HG03039 (cell line): ENCODE measurements around the gene CDK5RAP2.
"Not testable (repeated sequence)": the region's sequence is repeated elsewhere in the genome, so short reads cannot be mapped to it uniquely, and the experiment has no call there.

Experiments used
- ATAC-seq: cut with Tn5 transposase; IDR thresholded peaks from one replicate; pipeline ENCODE4 v1.9.1; 2021; ENCODE audit warnings: mild to moderate bottlenecking, moderate library complexity; ENCODE audit not compliant: unreplicated experiment

CDK5RAP2 gene

DNA sequence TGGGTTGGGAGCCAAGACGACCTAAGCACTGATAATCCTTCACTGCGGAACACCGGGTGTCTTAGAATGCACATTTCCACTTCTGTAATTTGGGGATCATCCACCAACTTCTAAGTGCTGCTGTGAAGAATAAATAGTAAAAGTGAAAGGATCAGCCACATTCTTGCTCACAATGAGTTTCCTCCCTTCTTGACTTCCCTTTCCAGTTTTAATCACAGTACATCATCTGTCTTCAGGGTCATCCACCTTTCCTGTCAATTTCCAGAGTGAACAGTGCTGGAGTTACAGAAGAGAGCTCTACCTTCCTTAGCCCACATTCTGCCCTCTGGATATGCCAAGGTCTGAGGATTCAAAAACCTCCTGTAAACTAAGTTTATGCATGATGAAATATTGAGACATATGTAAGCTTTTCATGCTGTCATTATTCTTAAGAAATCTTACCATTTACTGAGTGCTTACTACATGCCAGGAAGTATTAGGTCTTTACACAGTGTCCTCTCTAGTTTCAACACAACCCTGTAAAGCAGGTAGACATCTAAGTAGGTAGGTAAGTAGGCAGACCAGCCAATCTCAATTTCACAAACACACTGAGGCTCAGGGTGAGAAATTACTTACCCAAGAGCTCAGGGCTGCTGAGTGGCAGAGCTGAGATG is 105.2 kb downstream of the CDK5RAP2 start:
- ATAC-seq: no peak

DNA sequence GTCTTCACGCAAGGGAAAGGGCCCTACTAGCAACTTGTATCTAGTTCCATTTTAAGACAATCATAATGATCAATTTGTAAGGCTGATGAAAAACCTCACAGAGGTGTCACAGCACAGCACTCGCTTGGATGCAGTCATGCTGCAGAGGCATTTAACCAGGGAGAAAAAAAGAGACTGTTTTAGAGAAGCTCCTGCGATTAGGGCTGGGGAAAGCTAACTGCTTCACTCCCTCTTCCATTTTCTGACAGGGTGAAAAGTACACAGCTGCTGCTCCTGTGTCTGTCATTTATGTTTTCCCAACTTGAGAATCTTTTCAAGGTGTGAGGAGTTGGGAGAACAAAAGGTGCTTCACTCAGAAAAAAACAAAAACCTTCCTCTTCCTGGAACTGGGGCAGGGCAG is 106.4 kb downstream of the CDK5RAP2 start:
- ATAC-seq: no peak

DNA sequence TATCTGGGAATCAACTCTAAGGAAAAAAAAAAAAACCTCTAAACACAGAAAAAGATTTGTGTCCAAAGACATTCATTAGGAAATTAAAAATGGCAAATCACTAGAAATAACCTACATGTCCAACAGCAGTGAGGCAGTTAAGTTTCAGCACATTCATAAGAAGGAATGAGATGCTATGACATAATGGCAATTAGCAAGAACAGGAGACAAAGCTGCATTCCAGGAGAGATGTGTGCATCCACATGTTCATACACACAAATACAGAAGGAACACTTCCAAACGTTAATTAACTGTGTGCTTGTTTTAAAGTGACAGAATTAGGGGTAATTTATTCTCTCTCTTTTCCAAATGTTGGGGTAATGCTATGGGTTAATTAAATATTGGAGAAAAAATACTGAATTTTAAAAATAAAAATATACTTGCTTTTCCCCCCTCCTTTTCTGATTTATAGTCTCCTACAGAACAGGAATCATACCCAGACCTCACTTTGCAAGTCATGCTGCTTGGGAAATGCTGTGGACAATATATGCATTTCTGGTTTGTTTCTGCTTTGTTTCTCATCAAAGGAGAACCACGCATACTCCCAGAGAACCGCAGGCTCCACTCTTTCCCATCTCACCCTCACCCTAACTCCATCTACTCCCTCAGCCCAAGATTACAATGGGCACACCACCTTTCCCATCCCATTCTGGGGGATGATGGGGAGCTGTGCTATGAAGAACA is 114.1 kb downstream of the CDK5RAP2 start:
- ATAC-seq: no peak

DNA sequence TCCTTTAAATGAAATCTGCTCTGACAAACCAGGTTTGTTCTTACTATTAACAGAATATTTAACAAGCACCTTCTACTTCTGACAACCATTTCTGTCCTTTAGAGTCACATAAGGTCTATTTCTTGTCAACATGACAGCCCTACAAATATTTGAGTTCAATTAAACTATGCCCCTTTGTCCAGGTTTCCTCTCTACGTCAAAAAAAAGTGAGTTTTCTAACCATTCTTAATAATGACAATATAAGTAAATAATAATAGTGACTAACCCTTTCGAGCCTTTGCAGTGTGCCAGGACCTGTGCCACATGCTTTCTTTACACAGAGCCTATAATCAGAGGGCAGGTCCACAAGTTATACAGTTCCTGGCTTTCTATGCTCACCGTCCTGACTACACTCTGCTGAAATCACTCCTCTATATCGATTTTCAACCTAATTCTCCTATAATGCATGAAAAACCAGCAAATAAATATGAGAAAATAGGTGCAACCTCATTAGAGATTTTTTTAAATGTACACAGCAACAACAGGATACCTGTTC is 115.0 kb downstream of the CDK5RAP2 start:
- no peak for ATAC-seq

DNA sequence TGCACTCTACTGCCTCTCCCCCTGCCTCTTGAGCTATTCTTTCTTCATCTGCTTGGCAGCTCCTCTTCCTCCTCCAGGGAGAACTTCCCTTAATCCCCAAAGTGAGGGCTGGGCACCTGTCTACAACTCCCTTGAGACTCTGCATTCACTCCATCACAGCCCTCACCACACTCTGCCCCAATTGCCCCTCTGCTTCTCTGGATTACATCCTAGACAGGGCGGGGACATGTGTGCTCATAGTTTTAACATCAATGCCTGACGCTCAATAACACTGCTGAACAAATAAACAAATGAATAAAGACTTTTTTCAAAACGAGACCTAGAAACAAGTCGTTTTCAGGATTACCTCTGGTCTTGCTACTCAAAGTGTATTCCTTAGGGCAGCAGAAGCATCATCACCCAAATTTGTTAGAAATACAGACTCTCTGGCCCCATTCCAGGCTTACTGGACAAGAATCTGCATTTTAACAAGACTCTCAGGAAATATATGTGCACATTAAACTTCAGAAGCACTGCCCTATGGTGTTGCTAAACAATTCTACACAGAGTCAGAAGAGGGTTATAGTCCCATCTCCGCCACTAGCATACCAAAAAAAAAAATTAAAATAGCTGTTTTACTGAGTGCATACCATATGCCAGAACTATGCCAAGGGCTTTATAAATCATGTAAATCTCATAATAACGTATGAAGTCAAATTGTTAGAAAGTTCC is 115.6 kb downstream of the CDK5RAP2 start:
- ATAC-seq: no peak

DNA sequence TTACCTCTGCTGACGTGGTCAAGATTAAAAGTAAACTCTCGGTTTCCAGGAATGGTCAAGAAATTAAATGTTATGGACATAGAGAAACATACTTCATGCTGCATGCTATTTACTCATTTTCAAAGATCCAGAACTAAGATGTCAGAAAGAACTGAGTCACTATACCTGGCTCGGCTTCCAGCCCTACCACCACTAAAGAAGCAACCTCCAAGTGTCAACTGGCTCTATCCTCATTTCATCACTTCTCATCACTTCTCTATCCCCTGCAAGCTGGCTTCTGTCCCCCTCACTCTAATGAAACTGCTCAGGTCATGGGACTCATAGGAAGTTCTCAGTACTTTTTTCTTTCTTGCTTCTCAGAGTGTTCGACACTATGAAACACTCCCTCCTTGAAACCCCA is 116.2 kb downstream of the CDK5RAP2 start:
- no peak for ATAC-seq

DNA sequence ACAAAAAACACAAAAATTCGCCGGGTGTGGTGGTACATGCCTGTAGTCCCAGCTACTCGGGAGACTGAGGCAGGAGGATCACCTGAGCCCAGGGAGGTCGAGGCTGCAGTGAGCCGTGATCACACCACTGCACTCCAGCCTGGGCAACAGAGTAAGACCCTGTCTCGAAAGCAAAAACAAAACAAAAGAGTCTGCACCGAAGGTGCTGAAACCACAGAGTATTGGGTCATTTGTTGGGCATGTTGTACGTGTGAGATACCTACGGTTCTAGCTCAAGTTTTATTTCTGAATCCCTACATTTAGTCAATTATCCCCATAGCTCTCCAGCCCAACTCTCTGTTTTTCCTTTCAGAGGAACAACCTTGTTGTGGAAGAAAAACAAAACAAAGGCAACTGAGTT is 118.3 kb downstream of the CDK5RAP2 start:
- not testable (repeated sequence) for ATAC-seq

DNA sequence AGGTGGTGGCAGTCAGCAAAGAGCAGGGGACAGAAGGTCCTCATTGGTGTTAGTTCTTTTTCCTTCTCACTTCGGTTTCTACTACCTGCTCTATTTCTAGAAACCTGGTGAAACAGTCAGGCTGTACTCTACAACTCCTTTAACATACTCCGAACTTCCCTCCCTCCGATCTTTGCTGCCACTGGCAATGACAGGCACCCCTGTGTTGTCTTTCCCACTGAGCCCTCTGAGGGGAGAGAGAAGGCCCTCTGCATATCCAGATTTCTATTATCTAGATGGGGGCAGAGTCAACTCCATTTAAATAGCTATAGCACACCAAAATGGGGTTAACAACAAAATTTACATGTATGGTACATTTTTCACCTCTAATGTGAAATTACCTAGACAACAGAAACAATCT is 123.7 kb downstream of the CDK5RAP2 start:
- no peak for ATAC-seq

DNA sequence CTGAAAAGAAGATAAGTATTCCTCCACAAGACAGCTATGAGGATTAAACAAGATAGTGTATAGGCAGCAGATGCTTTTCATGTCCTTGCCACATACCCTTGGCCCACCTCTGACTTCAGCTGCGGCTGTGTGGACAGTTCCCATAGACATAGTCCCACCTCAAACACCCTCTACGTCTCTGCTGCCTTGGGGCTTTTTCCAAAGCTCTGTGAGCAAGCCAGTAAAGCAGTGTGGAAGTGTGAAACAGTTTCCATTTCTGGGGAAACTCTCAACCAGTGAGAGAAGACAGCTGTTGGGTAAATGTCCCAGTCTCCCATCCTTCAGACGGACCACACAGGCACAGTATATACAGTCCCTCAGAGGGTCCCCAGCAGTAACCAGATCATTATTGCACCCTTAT is 125.5 kb downstream of the CDK5RAP2 start:
- no peak for ATAC-seq

DNA sequence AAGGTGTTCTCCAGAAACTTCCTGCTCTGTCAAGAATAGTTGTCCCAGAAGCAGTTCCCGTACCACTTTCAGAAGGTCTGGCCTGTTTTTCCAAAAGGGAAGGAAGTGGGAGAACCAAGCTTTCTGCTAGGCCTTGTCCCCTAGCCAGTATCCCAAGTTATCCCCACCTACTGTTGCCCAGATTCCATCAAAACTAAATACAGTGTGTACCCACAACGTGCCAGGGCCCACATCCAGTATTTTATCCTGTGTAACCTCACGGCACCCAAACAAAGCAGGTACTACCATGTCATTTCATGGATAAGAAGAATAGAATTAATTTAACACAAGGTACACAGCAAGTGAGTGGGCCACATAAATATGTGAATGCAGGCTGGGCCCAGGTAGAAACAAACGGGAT is 126.2 kb downstream of the CDK5RAP2 start:
- ATAC-seq: no peak

DNA sequence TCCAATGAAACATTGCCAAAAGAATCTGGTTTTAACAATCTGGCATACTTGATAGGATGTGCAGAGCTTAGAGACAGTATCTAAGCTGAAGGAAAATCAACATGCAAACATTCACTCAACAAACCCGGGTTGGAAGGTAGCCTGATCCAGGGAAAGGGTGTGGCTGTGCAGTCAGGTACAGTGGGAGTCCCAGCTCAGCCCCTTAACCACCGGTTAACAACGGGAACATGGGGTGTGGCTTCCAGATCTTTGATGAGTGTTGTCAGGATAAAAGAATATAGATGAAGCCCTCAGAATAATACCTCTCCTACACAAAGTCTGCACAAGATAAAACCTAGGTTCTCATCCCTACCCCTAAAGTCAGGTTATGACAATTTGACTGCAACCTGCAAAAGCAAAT is 127.3 kb downstream of the CDK5RAP2 start:
- ATAC-seq: no peak

DNA sequence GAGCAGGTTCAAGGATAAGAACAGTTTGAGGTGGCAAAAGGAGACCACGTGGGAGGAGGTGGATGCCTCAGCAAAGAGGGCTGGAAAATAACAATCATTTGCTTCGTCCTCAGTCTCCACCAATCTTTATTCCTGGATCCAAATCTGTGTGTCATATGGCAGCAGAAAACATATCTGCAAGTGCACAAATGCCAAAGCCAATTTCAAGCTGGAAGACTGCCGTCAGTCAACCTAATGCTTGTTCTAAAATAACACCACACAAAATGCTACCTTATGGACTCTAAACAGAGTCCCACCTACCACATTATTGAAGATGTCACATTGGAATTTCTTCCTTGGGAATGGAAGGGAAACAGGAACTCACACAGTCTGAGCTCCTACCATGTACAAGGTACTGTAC is 129.1 kb downstream of the CDK5RAP2 start:
- no peak for ATAC-seq

DNA sequence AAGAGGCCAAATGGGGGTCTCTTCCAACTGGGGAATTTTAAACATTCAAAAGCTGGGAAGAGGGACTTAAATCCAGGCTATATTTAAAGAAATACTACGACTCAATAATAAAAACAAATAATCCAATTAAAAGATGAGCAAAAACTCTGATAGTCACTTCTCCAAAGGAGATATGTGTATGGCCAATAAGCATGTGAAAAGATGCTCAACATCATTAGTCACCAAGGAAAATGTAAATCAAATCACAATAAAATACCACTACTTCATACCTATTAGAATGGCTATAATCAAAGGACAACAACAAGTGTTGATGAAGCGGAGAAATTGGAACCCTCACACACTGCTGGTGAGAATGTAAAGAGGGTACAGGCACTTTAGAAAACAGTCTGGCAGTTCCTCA is 130.4 kb downstream of the CDK5RAP2 start:
- ATAC-seq: no peak

DNA sequence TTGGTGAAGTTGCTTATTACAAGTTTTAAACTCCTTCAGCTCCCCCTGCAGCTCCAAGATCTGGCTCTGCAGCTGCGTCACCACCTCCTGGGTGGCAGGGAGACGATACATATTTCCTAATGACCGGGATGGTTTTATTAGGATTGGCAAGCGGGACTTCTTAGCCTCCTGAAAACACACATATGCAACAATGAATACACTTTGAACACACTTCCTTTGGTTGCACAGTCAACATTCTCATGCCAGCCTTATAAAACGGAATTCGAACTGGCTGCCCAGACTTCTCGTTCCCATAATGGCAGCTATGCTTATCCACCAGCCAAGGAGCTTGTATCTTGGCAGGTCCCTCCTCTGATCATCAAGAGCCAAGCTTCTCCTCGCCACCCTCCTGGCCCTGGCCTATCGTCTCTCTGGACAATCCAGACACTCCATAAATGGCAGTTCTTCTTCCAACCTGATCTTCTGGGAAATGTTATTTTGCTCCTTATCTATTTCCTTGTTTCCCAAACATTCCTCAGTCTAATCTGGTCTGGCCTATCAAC is 131.9 kb downstream of the CDK5RAP2 start:
- no peak for ATAC-seq

DNA sequence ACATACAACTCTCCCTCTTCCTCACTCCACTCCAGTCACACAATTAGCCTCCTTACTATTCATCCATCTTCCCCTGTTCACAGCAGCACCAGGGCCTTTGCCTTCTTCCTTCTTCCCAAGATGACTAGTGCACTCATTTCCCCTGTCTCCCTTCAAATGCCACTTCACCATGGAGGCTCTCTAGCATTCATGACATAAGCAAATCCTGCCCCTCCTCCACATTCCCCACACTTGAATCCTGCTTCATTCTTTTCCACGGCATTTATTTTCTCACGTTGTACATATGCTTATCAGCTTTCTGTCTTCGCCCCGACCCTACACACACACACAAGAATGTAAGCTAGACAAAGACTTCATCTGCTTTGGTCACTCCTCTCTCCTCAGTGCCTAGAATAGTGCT is 133.3 kb downstream of the CDK5RAP2 start:
- ATAC-seq: no peak

DNA sequence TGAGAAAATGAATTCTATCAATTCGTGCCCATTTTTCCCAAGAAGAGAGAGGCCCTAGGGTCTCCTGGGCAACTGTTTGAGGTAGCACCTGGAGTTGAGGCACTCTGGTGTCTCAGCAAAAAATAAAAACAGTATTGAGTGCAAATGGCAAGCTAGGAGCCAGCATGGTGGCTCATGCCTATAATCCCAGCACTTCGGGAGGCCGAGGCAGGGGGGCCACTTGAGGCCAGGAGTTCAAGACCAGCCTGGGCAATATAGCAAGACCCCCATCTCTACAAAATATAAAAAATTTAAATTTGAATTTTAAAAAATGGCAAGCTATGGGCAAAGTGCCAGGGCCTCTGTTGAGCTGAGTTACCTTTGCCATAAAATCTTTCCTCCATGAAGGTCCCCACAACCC is 136.0 kb downstream of the CDK5RAP2 start:
- ATAC-seq: no peak

DNA sequence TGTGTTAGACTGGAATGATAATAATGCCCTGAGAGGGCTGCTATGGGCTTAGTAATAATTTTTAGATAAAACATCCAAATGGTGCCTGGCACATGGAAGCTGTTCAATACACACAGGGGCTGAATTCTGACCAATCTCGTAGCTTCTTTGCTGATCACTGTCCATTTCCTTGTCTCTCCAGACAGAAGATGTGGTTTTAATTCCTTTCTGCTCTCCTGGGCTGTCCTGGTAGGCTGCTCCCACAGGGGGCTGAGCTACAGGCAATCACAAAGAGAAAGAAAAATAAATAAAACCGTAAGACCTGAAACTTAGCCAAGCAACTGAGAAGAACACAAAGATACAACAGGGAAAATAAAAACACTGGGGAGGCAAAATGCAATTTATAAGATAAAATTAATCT is 136.5 kb downstream of the CDK5RAP2 start:
- no peak for ATAC-seq

DNA sequence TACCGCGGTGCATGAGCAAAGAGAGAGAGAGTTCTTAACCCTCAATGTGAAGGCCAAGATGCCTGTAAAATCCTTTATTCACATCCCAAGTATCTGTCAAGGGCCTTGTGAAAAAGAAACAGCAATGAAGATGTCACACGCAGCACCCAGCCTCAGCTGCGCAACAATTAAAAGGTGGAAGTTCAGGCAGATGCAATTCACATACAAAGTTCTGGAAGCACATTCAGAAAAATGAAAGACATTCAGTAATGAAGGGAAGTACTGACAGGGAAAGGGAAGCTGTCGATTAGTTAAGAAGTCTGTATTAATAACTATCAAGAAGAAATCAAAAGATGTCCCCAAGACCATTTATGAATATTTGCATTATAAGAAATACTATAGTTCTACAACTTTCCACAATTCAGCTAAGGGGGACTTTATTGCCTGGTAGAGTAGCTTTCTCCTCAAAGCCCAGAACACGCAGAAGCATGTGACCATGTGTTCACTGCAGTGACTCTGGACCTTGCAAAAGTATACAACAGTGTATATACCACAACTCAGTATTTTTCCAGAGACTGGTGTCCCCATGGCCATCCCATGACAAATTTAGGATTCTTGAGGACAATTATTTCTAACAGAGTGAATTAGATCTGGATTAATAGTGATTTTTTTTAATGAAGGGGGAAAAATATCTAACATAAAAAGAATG is 137.5 kb downstream of the CDK5RAP2 start:
- no peak for ATAC-seq

DNA sequence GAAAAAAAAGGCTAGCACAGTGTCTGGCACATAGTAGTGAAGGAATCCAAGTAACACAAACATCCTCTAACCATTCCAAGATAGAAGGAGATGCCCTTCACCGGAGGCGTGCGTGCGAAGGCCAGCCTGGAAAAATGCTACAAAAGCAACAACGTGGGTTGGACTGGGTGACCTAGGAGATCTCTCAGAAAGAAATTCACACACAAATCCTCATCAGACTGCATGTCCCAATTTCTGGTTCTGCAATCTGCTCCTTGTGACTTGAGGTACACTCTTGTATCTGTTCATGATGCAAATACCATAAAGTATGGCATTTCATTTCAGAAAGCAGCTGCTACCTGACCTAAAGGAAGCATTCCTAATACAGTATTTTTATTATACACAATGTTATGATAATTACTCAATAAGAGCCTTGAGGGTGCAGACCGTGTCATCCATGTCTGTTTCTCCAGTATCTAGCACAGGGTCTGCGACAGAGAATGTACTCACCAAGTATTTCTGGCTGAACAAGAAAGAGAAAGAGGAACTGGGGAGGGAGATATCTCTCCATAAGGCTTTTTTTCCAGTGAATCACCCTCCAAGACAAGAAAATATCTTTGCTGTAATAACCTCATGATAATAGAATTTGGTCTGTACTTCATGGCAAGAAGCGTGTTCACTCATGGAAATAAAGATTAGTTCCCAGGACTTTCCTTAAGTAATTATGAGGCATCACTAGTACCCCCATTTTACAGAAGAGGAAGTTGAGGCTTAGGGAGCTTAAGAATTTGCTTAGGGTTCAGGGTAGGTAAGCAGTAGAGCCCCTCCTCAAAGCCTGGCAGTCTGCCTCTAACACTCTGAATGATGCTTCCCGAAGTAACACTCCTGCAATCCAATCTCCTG is 138.3 kb downstream of the CDK5RAP2 start:
- no peak for ATAC-seq

DNA sequence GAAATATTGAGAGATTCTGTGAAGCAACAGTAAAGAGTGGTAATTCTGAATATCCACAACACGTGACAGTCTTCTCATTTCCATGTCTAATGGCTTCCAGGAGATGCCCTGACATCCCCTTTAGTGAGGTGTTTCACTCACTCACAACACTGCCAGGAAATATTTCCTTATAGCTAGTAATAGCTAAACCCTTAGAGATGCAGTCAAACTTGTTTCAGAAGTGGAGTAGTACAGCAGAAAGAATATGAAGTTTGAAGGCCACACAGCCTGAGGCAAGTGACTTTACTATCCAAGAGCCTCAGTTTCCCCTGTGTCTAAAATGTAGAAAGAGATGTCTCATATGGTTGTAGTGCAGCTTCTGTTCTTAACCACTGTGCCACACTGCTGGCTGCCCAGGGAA is 139.2 kb downstream of the CDK5RAP2 start:
- ATAC-seq: no peak
